Astrocyte (in vitro differentiated cells and primary cell): Measurements from ENCODE around the gene MORN1. TPM values are rescaled to one million over a fixed set of nuclear protein-coding genes. Genes with fewer than 3 reads are reported as not detected.

Experiments
- DNase-seq: peaks from one replicate; pipeline ENCODE4 v3.0.0-alpha.2; 2010; ENCODE audit warnings: low read depth
- FAIRE-seq: peaks from 2 replicates; lab custom pipeline; 2011; peaks lifted over from hg19 to GRCh38; lab: Jason Lieb, UNC
- H2AFZ ChIP-seq: 2 replicates; pipeline ENCODE4 v1.6.0; 2012; ENCODE audit warnings: low read depth, low read length, inconsistent platforms
- H3K27ac ChIP-seq: 2 replicates; pipeline ENCODE4 v1.5.1; 2011; ENCODE audit warnings: low read depth, low read length, inconsistent platforms
- H3K27me3 ChIP-seq: 2 replicates; pipeline ENCODE4 v1.6.0; 2011; ENCODE audit warnings: low read length, inconsistent platforms; ENCODE audit not compliant: insufficient read depth
- H3K36me3 ChIP-seq: 2 replicates; pipeline ENCODE4 v1.5.1; 2011; ENCODE audit warnings: low read length, inconsistent platforms; ENCODE audit not compliant: insufficient read depth
- H3K4me1 ChIP-seq: 2 replicates; pipeline ENCODE4 v1.5.1; 2011; ENCODE audit warnings: low read length, inconsistent platforms; ENCODE audit not compliant: insufficient read depth
- H3K4me2 ChIP-seq: 2 replicates; pipeline ENCODE4 v1.6.0; 2012; ENCODE audit warnings: low read length, inconsistent platforms
- H3K4me3 ChIP-seq: 2 replicates; pipeline ENCODE4 v1.5.1; 2011; ENCODE audit warnings: low read depth, mild to moderate bottlenecking, low read length, inconsistent platforms; ENCODE audit not compliant: insufficient read depth
- H3K79me2 ChIP-seq: 2 replicates; pipeline ENCODE4 v1.6.0; 2012; ENCODE audit warnings: mild to moderate bottlenecking, low read length, inconsistent platforms; ENCODE audit not compliant: insufficient read depth
- H3K9ac ChIP-seq: 2 replicates; pipeline ENCODE4 v1.6.0; 2012; ENCODE audit warnings: mild to moderate bottlenecking, low read length, inconsistent platforms
- H3K9me3 ChIP-seq: 2 replicates; pipeline ENCODE4 v1.5.1; 2012; ENCODE audit warnings: low read depth, mild to moderate bottlenecking, low read length, inconsistent platforms; ENCODE audit not compliant: insufficient read depth
- H4K20me1 ChIP-seq: 2 replicates; pipeline ENCODE4 v1.6.0; 2012; ENCODE audit warnings: low read length, inconsistent platforms; ENCODE audit not compliant: insufficient read depth
- H3K27ac Mint-ChIP-seq: one replicate; pipeline ENCODE4 v1.8.0; 2021; ENCODE audit warnings: mild to moderate bottlenecking, mixed read lengths; ENCODE audit not compliant: unreplicated experiment
- H3K27me3 Mint-ChIP-seq: one replicate; pipeline ENCODE4 v1.8.0; 2021; ENCODE audit warnings: low read depth, mixed read lengths; ENCODE audit not compliant: unreplicated experiment
- H3K36me3 Mint-ChIP-seq: one replicate; pipeline ENCODE4 v1.8.0; 2021; ENCODE audit warnings: low read depth, mixed read lengths; ENCODE audit not compliant: unreplicated experiment
- H3K4me1 Mint-ChIP-seq: one replicate; pipeline ENCODE4 v1.8.0; 2021; ENCODE audit warnings: low read depth, mixed read lengths; ENCODE audit not compliant: unreplicated experiment
- H3K4me3 Mint-ChIP-seq: one replicate; pipeline ENCODE4 v1.8.0; 2021; ENCODE audit warnings: mild to moderate bottlenecking, moderate library complexity, mixed read lengths; ENCODE audit not compliant: unreplicated experiment
- H3K9me3 Mint-ChIP-seq: one replicate; pipeline ENCODE4 v1.8.0; 2021; ENCODE audit warnings: mild to moderate bottlenecking, mixed read lengths; ENCODE audit not compliant: unreplicated experiment
- CTCF ChIP-seq: IDR thresholded peaks from 2 replicates; pipeline ENCODE4 v1.5.1; 2011; ENCODE audit warnings: low read depth, mild to moderate bottlenecking, inconsistent platforms, low read length, moderate library complexity; ENCODE audit not compliant: insufficient read depth
- EZH2 ChIP-seq: IDR thresholded peaks from 2 replicates; pipeline ENCODE4 v1.6.1; 2012; ENCODE audit warnings: mild to moderate bottlenecking, low read length, inconsistent platforms; ENCODE audit not compliant: insufficient read depth
- total RNA-seq: library from RNA; stranded (reverse); gene quantifications from 2 replicates; pipeline ENCODE4 v1.2.1, GENCODE V29; 2021

Gene MORN1
- total RNA-seq, 1 donor from 2014 or later, result 9.2 TPM

GRCh38 chr1:2438641-2439040 lies 47.3 kb upstream of the MORN1 start:
- Mint-ChIP-seq H3K4me1 (peaks cover 2% of the 10 kb centered on the region), H3K36me3 (no peaks in the 10 kb centered on the region), H3K27me3 (peaks cover 29% of the 10 kb centered on the region), H3K27ac (no peak overlapping the region), H3K9me3 (no peaks in the 10 kb centered on the region), H3K4me3 (no peak overlapping the region)
- H3K4me2 ChIP-seq, result no peak overlapping the region
- DNase-seq (no peak), FAIRE-seq (no peak)
- H3K79me2 ChIP-seq, result no peaks in the 10 kb centered on the region
- no peak overlapping the region for H3K4me3 ChIP-seq
- H2AFZ ChIP-seq, result no peak overlapping the region
- no peaks in the 10 kb centered on the region for H3K36me3 ChIP-seq
- TF ChIP-seq CTCF (no peak), EZH2 (no peak)
- no peak overlapping the region for H3K27ac ChIP-seq
- H3K4me1 ChIP-seq, result peaks cover 6% of the 10 kb centered on the region
- no peaks in the 10 kb centered on the region for H3K9me3 ChIP-seq
- H4K20me1 ChIP-seq, result no peaks in the 10 kb centered on the region
- peaks cover 7% of the 10 kb centered on the region for H3K27me3 ChIP-seq
- H3K9ac ChIP-seq, result no peak overlapping the region

- no peak overlapping the region for H3K27ac ChIP-seq
- no peak overlapping the region for H3K9ac ChIP-seq
- FAIRE-seq (no peak), DNase-seq (no peak)
- H3K9me3 Mint-ChIP-seq, result no peaks in the 10 kb centered on the region
- peaks cover 3% of the 10 kb centered on the region for H3K4me1 ChIP-seq
- no peaks in the 10 kb centered on the region for H3K36me3 ChIP-seq
- H2AFZ ChIP-seq, result no peak overlapping the region
- H3K4me3 ChIP-seq, result no peak overlapping the region
- no peaks in the 10 kb centered on the region for H3K36me3 Mint-ChIP-seq
- TF ChIP-seq CTCF, result no peak
- no peak for TF ChIP-seq EZH2
- no peaks in the 10 kb centered on the region for H4K20me1 ChIP-seq
- no peak overlapping the region for H3K4me2 ChIP-seq
- peaks cover 2% of the 10 kb centered on the region for H3K4me1 Mint-ChIP-seq
- peaks cover 13% of the 10 kb centered on the region for H3K27me3 ChIP-seq
- H3K27me3 Mint-ChIP-seq, result peaks cover 34% of the 10 kb centered on the region
- no peak overlapping the region for H3K27ac Mint-ChIP-seq
- no peaks in the 10 kb centered on the region for H3K9me3 ChIP-seq
- H3K4me3 Mint-ChIP-seq, result no peak overlapping the region
- no peaks in the 10 kb centered on the region for H3K79me2 ChIP-seq
Observed at GRCh38 chr1:2438038-2438437, 46.7 kb upstream of the MORN1 start.

- no peak overlapping the region for H2AFZ ChIP-seq
- no peak overlapping the region for H3K27ac ChIP-seq
- no peaks in the 10 kb centered on the region for H3K4me1 ChIP-seq
- no peaks in the 10 kb centered on the region for H3K79me2 ChIP-seq
- TF ChIP-seq EZH2 (no peak), CTCF (no peak)
- H3K9me3 ChIP-seq, result no peaks in the 10 kb centered on the region
- FAIRE-seq (no peak), DNase-seq (no peak)
- H3K4me2 ChIP-seq, result no peak overlapping the region
- H3K9ac ChIP-seq, result no peak overlapping the region
- Mint-ChIP-seq H3K4me1 (no peaks in the 10 kb centered on the region), H3K4me3 (no peak overlapping the region), H3K27ac (no peak overlapping the region), H3K27me3 (peaks cover 34% of the 10 kb centered on the region), H3K9me3 (no peaks in the 10 kb centered on the region), H3K36me3 (no peaks in the 10 kb centered on the region)
- H4K20me1 ChIP-seq, result no peaks in the 10 kb centered on the region
- H3K4me3 ChIP-seq, result no peak overlapping the region
- H3K27me3 ChIP-seq, result peaks cover 17% of the 10 kb centered on the region
- H3K36me3 ChIP-seq, result no peaks in the 10 kb centered on the region
Observed at GRCh38 chr1:2437617-2438016, 46.3 kb upstream of the MORN1 start.
